GM12892 (cell line): ENCODE results near the gene CAMTA1.
"Not testable (repeated sequence)": the region's sequence is repeated elsewhere in the genome, so short reads cannot be mapped to it uniquely, and the experiment has no call there.

Source experiments
- DNase-seq: peaks from one replicate; pipeline ENCODE4 v3.0.0; 2011; ENCODE audit not compliant: insufficient read length
- FAIRE-seq: peaks from 2 replicates; lab custom pipeline; 2011; peaks lifted over from hg19 to GRCh38; lab: Jason Lieb, UNC
- POLR2A ChIP-seq: IDR thresholded peaks from 2 replicates; pipeline ENCODE4 v1.6.1; 2011; ENCODE audit warnings: low read depth, low read length, control low read depth
- POLR2AphosphoS5 ChIP-seq: IDR thresholded peaks from 2 replicates; pipeline ENCODE4 v1.6.1; 2011; ENCODE audit warnings: low read depth, low read length, control low read depth
- TAF1 ChIP-seq: IDR thresholded peaks from 2 replicates; pipeline ENCODE4 v1.6.1; 2011; ENCODE audit warnings: low read depth, mild to moderate bottlenecking, control low read depth, low read length, borderline replicate concordance

CAMTA1 gene

GRCh38 chr1:7372477-7373120, 587.3 kb downstream of the CAMTA1 start:
- DNase-seq: no peak
- TF ChIP-seq POLR2A (no peak), TAF1 (no peak), POLR2AphosphoS5 (no peak)
- no peak for FAIRE-seq

GRCh38 chr1:7373251-7373650, 588.0 kb downstream of the CAMTA1 start:
- DNase-seq: no peak
- TF ChIP-seq TAF1 (no peak), POLR2AphosphoS5 (no peak)
- no peak for FAIRE-seq

- DNase-seq: no peak
- TF ChIP-seq POLR2A (no peak), TAF1 (no peak), POLR2AphosphoS5 (no peak)
- no peak for FAIRE-seq
Observed at GRCh38 chr1:7373876-7374562, 588.8 kb downstream of the CAMTA1 start.

- no peak for TF ChIP-seq POLR2A
- no peak for TF ChIP-seq POLR2AphosphoS5
- TF ChIP-seq TAF1: no peak
- no peak for FAIRE-seq
- no peak for DNase-seq
Observed at GRCh38 chr1:7374563-7375160, 589.4 kb downstream of the CAMTA1 start.

GRCh38 chr1:7375329-7375728, 590.1 kb downstream of the CAMTA1 start:
- DNase-seq (no peak), FAIRE-seq (no peak)
- TF ChIP-seq POLR2AphosphoS5 (no peak), POLR2A (no peak), TAF1 (no peak)

- no peak for DNase-seq
- no peak for FAIRE-seq
- no peak for TF ChIP-seq POLR2AphosphoS5
- TF ChIP-seq POLR2A: no peak
- TF ChIP-seq TAF1: no peak
Observed at GRCh38 chr1:7375781-7376660, 590.8 kb downstream of the CAMTA1 start.

GRCh38 chr1:7376676-7377075, 591.4 kb downstream of the CAMTA1 start:
- DNase-seq (no peak), FAIRE-seq (no peak)
- no peak for TF ChIP-seq TAF1
- no peak for TF ChIP-seq POLR2A
- no peak for TF ChIP-seq POLR2AphosphoS5

- FAIRE-seq (no peak), DNase-seq (no peak)
- TF ChIP-seq POLR2A (no peak), TAF1 (no peak), POLR2AphosphoS5 (no peak)
Observed at GRCh38 chr1:7378346-7379130, 593.3 kb downstream of the CAMTA1 start.

- FAIRE-seq: no peak
- TF ChIP-seq POLR2A: no peak
- no peak for TF ChIP-seq POLR2AphosphoS5
- TF ChIP-seq TAF1: no peak
- no peak for DNase-seq
Observed at GRCh38 chr1:7379441-7379971, 594.3 kb downstream of the CAMTA1 start.

GRCh38 chr1:7380068-7380467, 594.8 kb downstream of the CAMTA1 start:
- not testable (repeated sequence) for DNase-seq, FAIRE-seq
